ENCODE measurements around the gene ARHGAP18.

ARHGAP18 gene

DNA sequence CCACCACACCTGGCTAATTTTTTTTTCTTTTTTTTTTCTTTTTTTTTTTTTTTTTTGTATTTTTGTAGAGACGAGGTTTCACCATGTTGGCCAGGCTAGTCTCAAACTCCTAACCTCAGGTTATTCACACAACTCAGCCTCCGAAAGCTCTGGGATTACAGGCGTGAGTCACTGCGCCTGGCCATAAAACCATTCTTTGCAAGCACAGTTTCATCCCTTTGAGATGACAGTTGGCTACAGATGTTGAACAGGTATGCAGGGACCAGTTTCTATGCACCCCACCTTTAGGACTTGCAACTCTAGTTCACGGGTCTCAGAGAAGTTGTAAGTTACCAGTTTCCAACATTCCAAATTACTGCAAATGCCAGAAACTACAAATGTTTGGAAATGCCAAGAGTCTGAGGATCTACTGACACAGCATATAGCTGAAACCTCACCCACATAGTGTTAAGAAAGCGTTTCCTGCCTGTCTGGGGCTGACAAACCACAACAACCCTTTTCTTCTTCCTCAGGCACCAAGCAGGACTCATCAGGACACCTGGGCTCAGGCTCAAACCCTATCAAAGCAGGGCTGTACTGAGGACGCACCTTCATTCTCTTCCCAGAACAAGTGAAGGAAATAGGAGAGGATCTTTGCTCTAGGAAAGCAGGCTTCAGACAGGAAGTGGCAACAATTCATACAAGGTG, 22.9 kb downstream of the ARHGAP18 start:
- no peak for FAIRE-seq

DNA sequence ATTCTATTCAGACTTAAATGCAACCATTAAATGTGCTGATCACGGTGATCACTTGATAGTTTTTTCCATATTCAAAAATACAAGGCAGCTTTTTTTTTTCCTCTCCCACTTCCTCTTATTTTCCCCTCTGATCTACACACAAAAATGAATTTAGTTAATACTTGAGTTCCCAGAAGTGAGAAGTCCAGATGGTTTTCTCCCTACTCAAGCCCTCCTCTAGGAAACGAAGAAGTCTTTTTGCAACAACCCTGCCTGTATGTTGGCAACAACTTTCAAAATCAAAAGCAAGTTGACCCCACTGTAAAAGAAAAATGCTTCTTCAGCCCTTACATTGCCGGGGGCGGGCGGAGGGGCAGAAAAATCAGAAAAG, 24.3 kb downstream of the ARHGAP18 start:
- FAIRE-seq, result no peak

DNA sequence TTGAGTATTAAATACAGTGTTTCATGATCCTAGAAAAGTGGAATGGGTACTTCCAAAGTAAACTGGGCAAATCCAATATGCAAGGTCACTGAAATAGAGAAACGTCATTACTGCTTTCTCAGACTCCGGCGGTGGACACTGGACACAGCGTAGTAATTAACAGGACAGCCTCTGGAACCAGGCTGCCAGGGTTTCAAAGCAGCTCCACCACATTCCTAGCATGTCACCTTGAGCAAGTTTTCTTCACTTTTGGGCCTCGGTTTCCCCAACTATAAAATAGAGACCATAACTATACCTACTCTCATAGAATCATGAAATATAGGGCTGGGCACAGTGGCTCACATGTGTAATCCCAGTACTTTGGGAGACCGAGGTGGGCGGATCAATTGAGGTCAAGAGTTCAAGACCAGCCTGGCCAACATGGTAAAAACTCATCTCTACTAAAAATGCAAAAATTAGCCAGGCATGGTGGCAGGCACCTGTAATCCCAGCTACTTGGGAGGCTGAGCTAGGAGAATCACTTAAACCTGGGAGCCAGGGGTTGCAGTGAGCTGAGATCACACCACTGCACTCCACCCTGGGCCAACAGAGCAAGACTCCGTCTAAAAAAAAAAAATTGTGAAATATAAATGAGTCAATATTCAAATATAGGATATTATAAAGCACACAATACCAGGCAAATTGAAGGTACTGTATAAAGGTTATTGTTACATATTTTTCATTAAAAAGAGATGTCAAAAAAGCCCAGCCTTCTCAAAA, 24.9 kb downstream of the ARHGAP18 start:
- no peak for FAIRE-seq

DNA sequence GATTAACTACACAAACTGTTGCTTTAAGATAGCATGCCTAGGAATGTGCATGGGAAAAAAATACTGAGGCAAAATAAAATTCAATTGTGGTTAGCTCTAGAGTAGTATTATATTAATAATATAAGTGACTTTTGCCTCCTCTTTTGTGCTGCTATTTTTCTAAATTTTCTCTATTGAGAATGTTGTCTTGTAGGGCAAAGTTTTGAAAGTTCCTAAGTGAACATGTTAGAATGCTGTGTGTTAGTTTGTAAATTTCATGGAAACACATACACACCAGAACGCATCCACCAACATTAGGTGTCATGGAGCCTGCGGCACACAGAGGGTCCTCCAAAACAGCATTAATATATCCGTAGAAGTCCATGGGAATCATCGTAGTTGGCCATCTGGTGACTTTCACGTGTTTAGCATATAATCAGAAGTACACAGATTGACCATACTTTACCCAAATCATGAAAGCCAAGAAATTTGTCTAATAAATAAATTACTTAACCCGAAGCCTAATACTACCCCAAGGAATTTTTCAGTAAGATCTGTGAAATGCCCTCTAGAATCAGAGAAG, 25.6 kb downstream of the ARHGAP18 start:
- FAIRE-seq, result no peak

DNA sequence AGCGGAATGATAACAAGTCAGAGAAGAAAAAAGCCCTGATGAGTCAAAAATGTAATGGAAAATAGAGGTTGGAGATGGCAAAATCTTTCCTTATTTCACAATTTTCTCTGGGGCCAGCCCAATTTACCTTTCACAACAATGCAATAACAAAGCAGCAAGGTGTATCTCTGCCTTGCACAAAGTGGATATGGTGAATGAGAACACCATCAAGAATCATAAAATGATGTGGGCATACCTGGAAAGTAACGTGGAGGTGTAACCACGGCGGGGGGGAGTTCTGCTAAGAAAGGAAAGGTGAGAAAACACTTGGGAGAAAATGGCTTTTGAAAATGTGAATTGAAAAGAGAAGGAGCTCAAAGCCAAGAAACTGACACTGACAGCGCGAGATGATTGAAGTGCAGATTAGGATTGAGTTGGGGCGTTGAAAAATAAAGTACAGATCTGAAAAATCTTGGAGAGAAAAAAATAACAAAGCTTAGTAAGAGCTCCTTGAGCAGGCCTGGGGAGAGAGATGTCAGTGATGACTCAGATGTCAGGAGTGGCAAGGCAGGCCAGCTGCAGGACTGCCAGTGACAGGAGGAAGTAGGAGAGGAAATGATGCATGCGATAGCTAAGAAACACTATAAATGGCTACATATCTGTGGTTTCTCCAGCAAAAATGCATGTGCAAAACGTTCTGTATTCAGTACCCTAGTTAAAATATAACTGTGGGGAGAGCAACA, 26.2 kb downstream of the ARHGAP18 start:
- no peak for FAIRE-seq

DNA sequence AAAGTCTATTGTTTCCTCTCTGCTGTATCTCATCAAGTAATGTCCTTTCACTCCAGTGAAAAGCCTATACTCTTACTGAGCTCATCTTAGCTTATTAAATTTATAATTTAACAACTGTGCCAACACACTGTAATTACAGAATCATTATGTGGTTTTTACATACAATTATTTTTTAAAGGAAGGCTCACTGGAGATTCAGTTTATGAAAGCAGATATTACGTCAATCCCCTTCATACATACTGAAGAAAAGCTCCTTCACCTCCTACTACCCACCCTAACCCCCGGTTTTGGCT, 28.1 kb downstream of the ARHGAP18 start:
- FAIRE-seq, result no peak

DNA sequence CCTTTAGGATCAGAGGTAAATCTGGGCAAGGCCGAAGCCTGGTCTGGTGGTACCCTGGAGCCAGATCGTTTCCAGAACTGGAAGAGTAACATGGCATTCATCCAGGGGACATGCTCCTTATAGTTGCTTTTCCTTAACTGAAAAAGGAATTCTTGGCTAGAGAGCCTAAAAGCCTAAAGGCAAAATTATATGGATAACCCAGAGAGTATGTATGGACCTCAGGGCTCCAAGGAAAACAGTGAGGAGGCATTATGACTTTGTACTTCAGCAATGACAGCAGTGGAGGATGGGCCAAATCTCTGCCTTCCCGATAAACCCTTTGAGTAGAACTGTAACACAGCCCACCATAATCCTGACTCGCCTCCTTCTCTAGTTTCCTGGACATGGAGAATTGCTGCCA, 29.3 kb downstream of the ARHGAP18 start:
- no peak for FAIRE-seq

DNA sequence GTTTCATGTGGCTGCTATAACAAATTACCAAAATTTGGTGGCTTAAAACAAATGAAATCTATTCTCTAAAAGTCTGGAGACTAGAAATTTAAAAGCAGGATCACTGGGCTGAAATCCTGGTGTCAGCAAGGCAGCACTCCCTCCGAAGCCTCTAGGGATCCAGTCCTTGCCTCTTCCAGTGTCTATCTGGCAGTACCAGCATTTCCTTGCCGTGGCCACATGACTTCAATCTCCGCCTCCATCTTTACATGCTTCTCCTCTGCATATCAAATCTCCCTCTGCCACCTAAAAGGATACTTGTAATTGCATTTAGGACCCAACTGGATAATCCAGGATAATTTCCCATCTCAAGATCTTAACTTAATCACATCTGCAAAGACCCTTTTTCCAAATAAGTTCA, 30.2 kb downstream of the ARHGAP18 start:
- no peak for FAIRE-seq

DNA sequence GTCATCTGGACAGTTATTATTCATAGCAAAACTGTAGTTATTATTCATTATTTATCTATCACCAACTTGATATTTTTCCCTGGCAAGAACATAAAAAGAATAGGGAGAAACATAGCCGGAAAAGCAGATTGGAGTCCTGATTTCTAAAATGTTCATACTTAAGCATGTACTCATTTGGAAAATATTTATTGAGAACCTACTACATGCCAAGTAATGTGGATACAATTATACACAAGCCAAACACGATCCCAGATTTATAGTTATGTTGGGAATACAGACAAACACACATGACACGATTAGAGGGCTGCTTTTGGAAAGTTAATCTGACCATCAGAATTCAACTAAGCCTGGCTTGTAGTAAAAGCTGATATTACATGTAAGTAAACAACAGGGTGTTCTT, 30.7 kb downstream of the ARHGAP18 start:
- FAIRE-seq, result no peak

DNA sequence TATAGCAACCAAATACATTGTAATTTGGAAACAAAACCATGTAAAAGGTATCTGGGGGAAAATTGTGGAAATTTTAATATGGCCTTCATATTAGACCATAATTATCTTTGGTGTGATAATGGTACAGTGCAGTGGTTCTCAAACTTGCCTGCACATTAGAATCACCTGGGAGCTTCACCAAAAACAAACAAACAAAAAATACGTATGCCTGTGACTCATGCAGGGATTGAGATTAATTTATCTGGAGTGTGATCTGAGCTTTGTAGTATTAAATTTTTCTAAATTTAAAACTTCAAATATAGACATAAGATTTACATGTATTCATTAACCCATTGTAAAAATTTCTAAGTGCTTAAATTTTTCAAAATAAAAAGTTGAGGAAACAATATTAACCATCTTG, 31.5 kb downstream of the ARHGAP18 start:
- no peak for FAIRE-seq

DNA sequence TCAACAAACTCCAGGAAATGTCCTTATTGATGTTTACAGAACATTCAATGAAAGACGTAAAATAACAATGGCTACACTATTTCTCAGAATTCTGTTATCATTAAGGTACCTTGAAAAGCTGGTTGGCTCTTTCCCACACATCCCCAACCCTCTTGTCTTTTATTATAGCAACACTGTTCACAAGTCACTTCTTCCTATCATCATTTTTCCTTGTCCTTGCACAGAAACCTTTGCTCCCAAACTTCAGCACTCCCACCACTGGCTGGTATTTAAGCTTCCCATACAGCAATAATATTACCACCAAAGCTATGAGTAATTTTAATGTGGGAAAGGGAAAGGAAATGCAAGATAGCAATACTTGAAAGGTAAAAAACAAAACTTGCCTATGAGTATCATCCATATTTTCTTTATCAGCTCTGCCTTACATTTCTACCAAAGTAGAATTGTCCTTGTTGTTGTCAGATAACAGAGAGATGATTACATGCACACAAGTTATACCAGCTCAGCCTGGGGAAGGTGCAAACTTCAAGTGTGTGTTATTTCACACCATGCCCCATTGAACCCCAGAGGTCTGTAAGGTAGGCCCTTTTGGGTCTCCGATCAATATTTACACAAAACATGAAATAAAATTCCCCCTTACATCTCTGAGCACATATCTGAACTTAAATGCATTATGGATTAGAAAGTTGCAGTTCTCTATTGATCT, 32.2 kb downstream of the ARHGAP18 start:
- no peak for FAIRE-seq

DNA sequence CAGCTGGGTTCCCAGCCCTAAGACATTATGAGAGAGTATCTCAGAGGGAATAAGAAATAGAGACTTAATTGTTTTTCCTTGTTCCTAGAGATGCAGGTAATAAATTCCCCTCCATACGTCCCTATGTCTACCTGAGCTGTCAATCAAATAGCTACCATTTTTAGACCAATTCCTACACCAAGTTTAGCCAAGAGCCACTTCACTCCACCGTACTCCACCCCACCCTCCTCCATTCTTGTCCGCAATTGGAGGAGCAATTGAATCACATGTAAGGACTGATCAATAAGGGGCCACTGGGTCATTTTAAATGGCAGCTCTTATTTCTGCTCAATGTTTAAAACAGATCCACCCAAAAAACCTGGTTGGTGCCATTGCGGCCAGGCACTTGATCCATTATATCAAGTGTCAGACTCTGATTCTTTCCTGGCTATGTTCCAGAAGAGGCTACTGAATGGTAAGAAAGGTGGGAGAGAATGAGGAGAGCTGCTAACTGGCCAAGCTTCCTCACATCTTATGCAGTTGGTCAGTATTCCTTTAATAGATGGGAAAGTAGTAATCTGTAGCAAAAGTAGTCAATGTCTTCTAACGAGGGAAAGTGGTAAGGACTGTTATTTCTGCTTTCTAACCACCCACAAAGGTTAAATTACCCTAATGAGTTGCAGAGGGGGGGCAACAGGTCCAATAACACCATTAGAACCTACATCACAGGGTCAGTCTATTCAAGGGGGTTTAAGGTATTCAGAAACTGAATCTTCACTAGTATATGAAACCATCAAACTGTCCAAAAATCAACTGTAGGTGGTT, 34.1 kb downstream of the ARHGAP18 start:
- no peak for FAIRE-seq

DNA sequence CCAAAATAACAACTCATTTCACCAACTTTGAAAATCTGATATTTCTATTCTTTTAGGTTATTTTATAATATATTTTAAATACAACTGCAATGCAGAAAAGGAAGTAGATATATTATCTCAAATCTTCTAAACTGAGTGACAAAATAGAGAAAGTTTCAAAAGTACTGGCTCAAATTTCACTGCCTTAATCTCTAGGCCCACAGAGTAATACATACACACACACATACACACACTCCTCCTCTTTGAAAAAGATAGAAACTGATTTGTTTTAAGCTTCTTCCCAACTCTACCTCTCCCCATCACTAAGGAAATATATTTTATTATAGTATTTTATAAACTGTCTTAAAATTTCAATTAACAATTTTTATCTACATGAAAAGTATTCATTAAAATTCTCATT, 36.2 kb downstream of the ARHGAP18 start:
- no peak for FAIRE-seq

DNA sequence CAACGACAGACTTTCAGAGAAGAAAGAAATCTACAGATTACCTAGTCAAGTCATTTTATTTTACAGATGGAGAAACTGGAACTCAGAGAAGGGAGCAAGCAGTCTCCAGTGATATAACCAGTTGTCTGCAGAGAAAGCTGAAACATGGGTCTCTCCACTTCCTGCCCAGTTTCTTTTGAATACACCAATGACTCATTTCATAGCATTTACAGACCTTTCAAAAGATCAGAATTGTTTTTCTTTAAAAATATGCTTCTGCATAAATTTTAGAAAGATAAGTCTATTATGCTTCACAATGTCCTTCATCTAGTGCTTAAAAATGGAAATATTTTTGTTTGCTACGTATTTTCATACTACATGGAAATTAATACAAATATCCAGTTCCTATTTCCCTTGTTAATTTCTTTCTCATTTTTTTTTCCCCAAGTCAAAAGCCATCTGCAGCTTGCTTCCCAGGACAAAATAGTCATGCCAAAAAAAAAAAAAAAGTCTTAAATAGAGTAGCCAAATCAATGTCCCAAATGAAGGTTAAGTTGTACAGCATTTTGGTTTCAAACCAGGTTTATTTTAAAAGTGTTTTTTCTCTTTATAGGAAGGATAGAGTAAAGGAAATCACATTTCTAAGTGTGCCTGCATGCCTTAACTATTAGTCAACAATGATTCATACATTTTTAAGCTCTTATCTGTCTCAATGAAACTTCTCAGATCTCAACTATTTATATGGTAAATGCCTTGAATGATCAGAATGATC, 36.9 kb downstream of the ARHGAP18 start:
- no peak for FAIRE-seq

DNA sequence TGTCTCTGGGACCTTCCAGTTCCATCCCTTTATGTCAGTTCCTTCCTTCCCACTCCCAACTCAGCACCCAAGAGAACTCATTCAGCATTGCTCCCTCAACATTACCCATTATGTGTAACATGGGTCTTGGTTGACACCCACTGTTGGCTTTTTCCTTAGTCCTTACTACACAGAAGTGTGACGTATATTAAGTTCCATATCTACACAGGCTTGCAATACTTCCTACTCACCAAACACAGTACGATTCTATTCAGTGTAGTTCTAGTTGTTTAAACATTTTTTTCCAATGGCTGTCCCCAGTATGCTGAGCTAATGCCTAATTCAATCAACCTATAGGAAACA, 37.7 kb downstream of the ARHGAP18 start:
- no peak for FAIRE-seq

DNA sequence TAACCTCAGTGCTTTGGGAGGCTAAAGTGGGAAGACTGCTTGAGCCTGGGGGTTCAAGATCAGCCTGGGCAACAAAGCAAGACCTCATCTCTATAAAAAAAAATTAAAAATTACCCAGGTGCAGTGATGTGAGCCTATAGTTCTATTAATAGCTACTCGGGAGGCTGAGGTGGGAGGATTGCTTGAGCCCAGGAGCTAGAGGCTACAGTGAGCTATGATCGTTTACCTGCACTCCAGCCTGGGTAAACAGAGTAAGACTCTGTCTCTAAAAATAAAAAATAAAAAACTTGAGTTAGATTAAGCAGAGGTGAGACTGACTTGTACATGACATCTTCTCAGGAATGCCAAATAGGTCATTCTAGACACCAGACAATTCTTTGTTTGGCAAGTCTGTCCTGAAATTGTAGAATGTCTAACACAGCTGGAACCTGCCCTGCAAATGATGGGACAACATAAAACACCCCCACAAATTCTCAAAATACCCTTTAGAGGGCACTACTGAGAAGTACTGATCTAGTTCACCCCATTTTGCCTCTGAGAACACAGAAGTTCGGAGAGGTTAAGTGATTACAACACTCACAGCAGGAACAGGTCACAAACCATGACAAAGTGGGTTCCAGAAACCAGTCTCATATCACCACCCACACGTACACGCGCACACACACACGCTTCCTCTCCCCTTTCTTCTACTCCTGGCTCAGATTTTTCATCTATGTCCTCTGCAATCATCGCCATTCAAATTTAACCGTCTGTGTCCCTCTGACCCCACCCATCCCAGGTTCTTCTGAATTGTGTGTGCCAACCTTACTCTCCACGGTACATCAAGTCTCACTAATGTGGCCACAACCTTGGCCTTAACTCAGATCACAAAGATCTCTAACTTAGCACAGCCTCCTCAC, 38.3 kb downstream of the ARHGAP18 start:
- no peak for FAIRE-seq

DNA sequence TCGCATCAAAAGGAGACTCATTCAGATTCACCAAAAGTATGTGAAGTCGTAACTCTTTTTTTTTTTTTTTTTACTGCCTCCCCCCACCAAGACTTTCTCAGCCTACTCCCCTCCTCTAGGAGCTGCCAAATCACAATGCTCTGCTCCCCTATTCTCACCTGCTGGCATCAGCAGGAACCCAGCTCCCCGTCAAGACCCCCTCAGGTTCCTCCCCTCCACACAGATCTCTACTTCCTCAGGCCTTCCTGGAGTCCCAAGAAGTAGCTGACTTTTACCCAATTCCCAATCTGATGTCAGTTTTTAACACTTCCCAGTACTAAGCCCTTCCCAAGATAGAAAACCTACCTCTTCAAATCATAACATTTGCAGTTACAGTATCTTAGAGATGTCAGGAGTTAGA, 39.3 kb downstream of the ARHGAP18 start:
- FAIRE-seq, result no peak

DNA sequence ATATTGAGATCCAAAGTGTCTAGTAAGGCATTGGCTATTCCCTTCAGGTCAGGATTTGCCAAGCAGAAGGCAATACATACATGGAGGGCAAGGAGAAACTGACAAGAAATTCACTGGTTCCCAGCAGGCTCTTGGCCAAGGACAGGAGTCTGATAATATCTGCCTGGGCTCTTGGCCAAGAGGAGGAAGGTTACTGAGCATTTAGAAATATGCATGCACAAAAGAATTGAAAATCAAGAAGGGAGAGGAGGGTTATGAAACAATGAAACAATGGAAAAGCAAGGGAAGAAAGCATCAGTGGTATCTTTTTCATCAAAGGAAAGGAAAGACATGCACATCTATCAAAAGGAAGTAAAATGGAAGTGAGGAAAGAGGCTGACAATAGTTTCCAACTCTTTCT, 42.4 kb downstream of the ARHGAP18 start:
- no peak for FAIRE-seq

DNA sequence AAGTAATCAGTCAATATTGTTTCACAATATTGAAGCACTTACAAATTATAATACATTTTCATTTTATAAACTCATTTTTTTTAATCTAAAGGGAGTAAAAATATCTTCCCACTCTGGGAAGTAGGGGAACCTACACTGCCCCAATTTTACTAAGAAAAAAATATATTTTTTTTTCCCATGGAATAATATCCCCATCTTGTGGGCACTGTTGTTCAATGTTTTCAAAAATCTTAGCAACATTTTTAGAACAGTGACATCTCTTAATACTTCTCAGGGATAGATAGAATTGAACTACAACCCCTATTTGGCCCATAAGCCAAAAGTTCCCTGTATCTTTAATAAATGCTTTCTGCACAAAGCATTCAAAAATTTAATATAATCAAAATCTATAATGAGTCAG, 42.9 kb downstream of the ARHGAP18 start:
- FAIRE-seq, result no peak

DNA sequence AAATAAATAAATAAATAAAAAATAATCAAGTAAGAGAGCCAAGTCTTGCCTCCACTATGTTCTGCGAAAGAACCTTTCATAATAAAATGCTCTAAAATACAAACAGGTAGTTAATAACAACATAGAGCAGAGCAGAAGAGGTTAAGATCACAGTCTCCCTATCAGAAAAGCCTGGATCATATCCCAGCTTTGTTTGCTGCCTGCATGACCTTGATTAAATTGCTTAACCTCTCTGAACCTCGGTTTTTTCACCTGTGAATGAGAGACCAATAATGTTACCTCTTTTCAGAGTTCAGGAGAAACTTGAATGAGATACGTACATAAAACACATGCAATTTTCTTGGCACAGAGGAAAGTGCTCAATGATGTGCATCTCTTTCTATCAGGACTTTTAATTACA, 44.4 kb downstream of the ARHGAP18 start:
- FAIRE-seq, result no peak

DNA sequence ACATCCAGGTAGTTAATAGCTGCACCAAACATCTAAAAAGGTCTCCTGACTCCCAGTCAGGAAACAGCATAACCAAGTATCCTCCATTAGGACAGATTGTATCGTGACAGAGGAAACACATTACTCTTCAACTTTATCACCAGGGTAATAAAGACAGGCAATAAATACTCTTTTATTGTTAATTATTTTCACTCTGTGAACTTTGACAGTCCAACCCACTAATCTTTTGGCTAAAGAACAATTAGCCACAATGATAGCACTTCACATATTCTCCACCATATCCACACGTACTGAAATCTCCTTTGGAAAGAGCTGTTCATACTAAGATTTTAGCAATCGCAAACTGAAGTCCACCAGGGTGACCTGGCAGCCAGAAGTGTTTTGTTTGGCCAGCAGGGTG, 46.4 kb downstream of the ARHGAP18 start:
- FAIRE-seq, result no peak

Data from A204.1 (cell line).